WTC11 (cell line): ENCODE measurements around the gene ST3GAL5. TPM values are rescaled to one million over a fixed set of nuclear protein-coding genes. Genes with fewer than 3 reads are reported as not detected.

Experiments
- ATAC-seq: fragments of 200-7000 bp; cut with Tn5 transposase; 2 replicates; pipeline ENCODE4 v1.10.0; 2021; ENCODE audit warnings: mild to moderate bottlenecking, moderate library complexity
- CTCF ChIA-PET: fragments of 300-600 bp; sonication (Branson Sonifier 250); formaldehyde crosslinking; loops from one replicate; lab custom pipeline; 2021; ENCODE audit warnings: antibody characterized with exemption; lab: Charles Lee
- POLR2A ChIA-PET: fragments of 350-600 bp; sonication (Branson Sonifier 250); formaldehyde crosslinking; loops from one replicate; lab custom pipeline; 2021; ENCODE audit warnings: antibody characterized with exemption; lab: Charles Lee
- DNase-seq: peaks from one replicate; pipeline ENCODE4 v3.0.0; 2021; ENCODE audit warnings: low spot score
- H3K27ac Mint-ChIP-seq: 2 replicates; pipeline ENCODE4 v1.8.0; 2021; ENCODE audit warnings: mixed read lengths
- H3K27me3 Mint-ChIP-seq: 2 replicates; pipeline ENCODE4 v1.8.0; 2021; ENCODE audit warnings: low read depth, mild to moderate bottlenecking, moderate library complexity, mixed read lengths
- H3K36me3 Mint-ChIP-seq: 2 replicates; pipeline ENCODE4 v1.8.0; 2021; ENCODE audit warnings: mixed read lengths
- H3K4me1 Mint-ChIP-seq: 2 replicates; pipeline ENCODE4 v1.8.0; 2022; ENCODE audit warnings: mixed read lengths
- H3K4me3 Mint-ChIP-seq: 2 replicates; pipeline ENCODE4 v1.8.0; 2021; ENCODE audit warnings: mild to moderate bottlenecking, moderate library complexity, mixed read lengths
- H3K9me3 Mint-ChIP-seq: 2 replicates; pipeline ENCODE4 v1.8.0; 2021; ENCODE audit warnings: mixed read lengths
- FOXP1 ChIP-seq: sonication (generic); formaldehyde crosslinking; IDR thresholded peaks from 2 replicates; pipeline ENCODE4 v1.8.0; 2022; ENCODE audit warnings: missing genetic modification reagents, mild to moderate bottlenecking, moderate library complexity, borderline replicate concordance
- HMGA2 ChIP-seq: fragments of 250-450 bp; sonication (Bioruptor Pico); IDR thresholded peaks from 2 replicates; pipeline ENCODE4 v1.4.0; 2021; ENCODE audit warnings: mild to moderate bottlenecking, moderate library complexity
- IRF2 ChIP-seq: sonication (generic); formaldehyde crosslinking; IDR thresholded peaks from 2 replicates; pipeline ENCODE4 v1.8.0; 2022; ENCODE audit warnings: low read depth, missing genetic modification reagents, borderline replicate concordance
- TCF7 ChIP-seq: sonication (generic); formaldehyde crosslinking; IDR thresholded peaks from 2 replicates; pipeline ENCODE4 v1.8.0; 2022; ENCODE audit warnings: mild to moderate bottlenecking, low read depth, missing genetic modification reagents, moderate library complexity
- ZNF232 ChIP-seq: sonication (generic); formaldehyde crosslinking; IDR thresholded peaks from 2 replicates; pipeline ENCODE4 v1.8.0; 2022; ENCODE audit warnings: mild to moderate bottlenecking, missing genetic modification reagents
- ZNF396 ChIP-seq: fragments of 250-450 bp; sonication (Bioruptor Pico); IDR thresholded peaks from 2 replicates; pipeline ENCODE4 v1.8.0; 2021; ENCODE audit warnings: mild to moderate bottlenecking, moderate library complexity, borderline replicate concordance
- ZNF416 ChIP-seq: fragments of 250-450 bp; sonication (Bioruptor Pico); IDR thresholded peaks from 2 replicates; pipeline ENCODE4 v1.9.0; 2021; ENCODE audit warnings: mild to moderate bottlenecking, inconsistent platforms
- total RNA-seq: library from RNA; stranded (reverse); gene quantifications from 3 replicates; pipeline ENCODE4 v1.2.3, GENCODE V29; 2021
- TF ChIP-seq, protein P1 (sequence below): sonication (generic); formaldehyde crosslinking; IDR thresholded peaks from 2 replicates; pipeline ENCODE4 v1.8.0; 2022; ENCODE audit warnings: mild to moderate bottlenecking, missing genetic modification reagents
- TF ChIP-seq, protein P2 (sequence below): sonication (generic); formaldehyde crosslinking; IDR thresholded peaks from 2 replicates; pipeline ENCODE4 v1.8.0; 2022; ENCODE audit warnings: missing genetic modification reagents
- TF ChIP-seq, protein P3 (sequence below): sonication (generic); formaldehyde crosslinking; IDR thresholded peaks from 2 replicates; pipeline ENCODE4 v1.8.0; 2023; ENCODE audit warnings: missing genetic modification reagents, mild to moderate bottlenecking, borderline replicate concordance
- TF ChIP-seq, protein P4 (sequence below): sonication (generic); formaldehyde crosslinking; conservative IDR thresholded peaks from 2 replicates; pipeline ENCODE4 v1.8.1; 2022; ENCODE audit warnings: mild to moderate bottlenecking, missing genetic modification reagents
- TF ChIP-seq, protein P5 (sequence below): fragments of 200-600 bp; IDR thresholded peaks from 2 replicates; pipeline ENCODE4 v1.8.0; 2022; ENCODE audit warnings: antibody characterized with exemption

Gene ST3GAL5
- total RNA-seq, 1 experiment from 2014 or later: 5.9 TPM

DNA sequence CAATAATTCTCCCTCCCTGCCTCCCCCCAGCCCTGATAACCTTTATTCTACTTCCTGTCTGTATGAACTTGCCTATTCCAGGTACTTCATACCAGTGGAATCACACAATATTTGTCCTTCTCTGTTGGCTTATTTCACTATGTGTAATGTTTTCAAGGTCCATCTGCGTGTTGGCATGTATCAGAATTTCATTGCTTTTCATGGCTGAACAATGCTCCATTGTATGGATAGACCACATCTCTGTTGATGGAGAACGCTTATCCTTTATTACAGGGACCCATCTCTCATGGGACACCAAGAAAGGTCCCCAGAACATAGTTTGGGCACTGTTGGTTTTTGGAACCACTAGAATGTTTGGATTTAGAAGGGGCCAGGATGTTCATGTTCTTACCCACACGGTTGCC, 94.8 kb downstream of the ST3GAL5 start:
- CTCF ChIA-PET: interaction anchor here (1.7 to 2.3 kb wide), 2 partner anchors 20 to 65 kb away, joined by 5 to 13 read pairs; no protein-coding TSS in a partner anchor
- ATAC-seq (no peak), DNase-seq (no peak)
- no peak overlapping the region for H3K27ac Mint-ChIP-seq
- no peaks in the 10 kb centered on the region for H3K4me1 Mint-ChIP-seq
- TF ChIP-seq, protein P1, sequence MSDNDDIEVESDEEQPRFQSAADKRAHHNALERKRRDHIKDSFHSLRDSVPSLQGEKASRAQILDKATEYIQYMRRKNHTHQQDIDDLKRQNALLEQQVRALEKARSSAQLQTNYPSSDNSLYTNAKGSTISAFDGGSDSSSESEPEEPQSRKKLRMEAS (CRISPR knock-in tag): no peak
- TF ChIP-seq FOXP1 (CRISPR knock-in tag) (no peak), HMGA2 (no peak), ZNF416 (CRISPR knock-in tag) (no peak), ZNF232 (CRISPR knock-in tag) (no peak)
- TF ChIP-seq, protein P2, sequence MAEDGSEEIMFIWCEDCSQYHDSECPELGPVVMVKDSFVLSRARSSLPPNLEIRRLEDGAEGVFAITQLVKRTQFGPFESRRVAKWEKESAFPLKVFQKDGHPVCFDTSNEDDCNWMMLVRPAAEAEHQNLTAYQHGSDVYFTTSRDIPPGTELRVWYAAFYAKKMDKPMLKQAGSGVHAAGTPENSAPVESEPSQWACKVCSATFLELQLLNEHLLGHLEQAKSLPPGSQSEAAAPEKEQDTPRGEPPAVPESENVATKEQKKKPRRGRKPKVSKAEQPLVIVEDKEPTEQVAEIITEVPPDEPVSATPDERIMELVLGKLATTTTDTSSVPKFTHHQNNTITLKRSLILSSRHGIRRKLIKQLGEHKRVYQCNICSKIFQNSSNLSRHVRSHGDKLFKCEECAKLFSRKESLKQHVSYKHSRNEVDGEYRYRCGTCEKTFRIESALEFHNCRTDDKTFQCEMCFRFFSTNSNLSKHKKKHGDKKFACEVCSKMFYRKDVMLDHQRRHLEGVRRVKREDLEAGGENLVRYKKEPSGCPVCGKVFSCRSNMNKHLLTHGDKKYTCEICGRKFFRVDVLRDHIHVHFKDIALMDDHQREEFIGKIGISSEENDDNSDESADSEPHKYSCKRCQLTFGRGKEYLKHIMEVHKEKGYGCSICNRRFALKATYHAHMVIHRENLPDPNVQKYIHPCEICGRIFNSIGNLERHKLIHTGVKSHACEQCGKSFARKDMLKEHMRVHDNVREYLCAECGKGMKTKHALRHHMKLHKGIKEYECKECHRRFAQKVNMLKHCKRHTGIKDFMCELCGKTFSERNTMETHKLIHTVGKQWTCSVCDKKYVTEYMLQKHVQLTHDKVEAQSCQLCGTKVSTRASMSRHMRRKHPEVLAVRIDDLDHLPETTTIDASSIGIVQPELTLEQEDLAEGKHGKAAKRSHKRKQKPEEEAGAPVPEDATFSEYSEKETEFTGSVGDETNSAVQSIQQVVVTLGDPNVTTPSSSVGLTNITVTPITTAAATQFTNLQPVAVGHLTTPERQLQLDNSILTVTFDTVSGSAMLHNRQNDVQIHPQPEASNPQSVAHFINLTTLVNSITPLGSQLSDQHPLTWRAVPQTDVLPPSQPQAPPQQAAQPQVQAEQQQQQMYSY (CRISPR knock-in tag): no peak
- TF ChIP-seq, protein P3, sequence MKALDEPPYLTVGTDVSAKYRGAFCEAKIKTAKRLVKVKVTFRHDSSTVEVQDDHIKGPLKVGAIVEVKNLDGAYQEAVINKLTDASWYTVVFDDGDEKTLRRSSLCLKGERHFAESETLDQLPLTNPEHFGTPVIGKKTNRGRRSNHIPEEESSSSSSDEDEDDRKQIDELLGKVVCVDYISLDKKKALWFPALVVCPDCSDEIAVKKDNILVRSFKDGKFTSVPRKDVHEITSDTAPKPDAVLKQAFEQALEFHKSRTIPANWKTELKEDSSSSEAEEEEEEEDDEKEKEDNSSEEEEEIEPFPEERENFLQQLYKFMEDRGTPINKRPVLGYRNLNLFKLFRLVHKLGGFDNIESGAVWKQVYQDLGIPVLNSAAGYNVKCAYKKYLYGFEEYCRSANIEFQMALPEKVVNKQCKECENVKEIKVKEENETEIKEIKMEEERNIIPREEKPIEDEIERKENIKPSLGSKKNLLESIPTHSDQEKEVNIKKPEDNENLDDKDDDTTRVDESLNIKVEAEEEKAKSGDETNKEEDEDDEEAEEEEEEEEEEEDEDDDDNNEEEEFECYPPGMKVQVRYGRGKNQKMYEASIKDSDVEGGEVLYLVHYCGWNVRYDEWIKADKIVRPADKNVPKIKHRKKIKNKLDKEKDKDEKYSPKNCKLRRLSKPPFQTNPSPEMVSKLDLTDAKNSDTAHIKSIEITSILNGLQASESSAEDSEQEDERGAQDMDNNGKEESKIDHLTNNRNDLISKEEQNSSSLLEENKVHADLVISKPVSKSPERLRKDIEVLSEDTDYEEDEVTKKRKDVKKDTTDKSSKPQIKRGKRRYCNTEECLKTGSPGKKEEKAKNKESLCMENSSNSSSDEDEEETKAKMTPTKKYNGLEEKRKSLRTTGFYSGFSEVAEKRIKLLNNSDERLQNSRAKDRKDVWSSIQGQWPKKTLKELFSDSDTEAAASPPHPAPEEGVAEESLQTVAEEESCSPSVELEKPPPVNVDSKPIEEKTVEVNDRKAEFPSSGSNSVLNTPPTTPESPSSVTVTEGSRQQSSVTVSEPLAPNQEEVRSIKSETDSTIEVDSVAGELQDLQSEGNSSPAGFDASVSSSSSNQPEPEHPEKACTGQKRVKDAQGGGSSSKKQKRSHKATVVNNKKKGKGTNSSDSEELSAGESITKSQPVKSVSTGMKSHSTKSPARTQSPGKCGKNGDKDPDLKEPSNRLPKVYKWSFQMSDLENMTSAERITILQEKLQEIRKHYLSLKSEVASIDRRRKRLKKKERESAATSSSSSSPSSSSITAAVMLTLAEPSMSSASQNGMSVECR (CRISPR knock-in tag): no peak
- TF ChIP-seq, protein P4, sequence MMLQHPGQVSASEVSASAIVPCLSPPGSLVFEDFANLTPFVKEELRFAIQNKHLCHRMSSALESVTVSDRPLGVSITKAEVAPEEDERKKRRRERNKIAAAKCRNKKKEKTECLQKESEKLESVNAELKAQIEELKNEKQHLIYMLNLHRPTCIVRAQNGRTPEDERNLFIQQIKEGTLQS (CRISPR knock-in tag): no peak
- H3K4me3 Mint-ChIP-seq: no peak overlapping the region
- H3K36me3 Mint-ChIP-seq: no peaks in the 10 kb centered on the region
- POLR2A ChIA-PET: interaction anchor here (0.9 kb wide), 1 partner anchor 44 kb away, joined by 3 read pairs; no protein-coding TSS in a partner anchor
- H3K27me3 Mint-ChIP-seq: no peaks in the 10 kb centered on the region
- no peaks in the 10 kb centered on the region for H3K9me3 Mint-ChIP-seq

DNA sequence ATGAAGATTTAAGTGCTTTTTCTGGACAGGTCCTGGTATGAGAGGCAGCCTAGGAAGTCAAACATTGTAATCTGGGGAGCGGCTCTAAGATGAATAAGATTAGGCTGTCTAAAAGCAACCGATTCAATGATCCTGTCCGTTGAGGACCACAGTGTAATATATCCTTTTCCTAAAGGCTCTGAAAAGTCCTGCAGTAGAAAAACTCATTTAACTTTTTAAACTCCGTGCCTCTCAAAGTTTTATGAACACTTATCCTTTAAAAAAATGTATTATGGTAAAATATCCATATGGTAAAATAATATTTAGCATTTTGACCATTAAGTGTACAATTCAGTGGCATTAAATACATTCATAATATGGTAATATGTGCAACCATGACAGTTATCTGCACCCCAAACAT, 95.2 kb downstream of the ST3GAL5 start:
- H3K4me1 Mint-ChIP-seq: no peaks in the 10 kb centered on the region
- no peaks in the 10 kb centered on the region for H3K9me3 Mint-ChIP-seq
- TF ChIP-seq IRF2 (CRISPR knock-in tag) (no peak), ZNF396 (CRISPR knock-in tag) (no peak), TCF7 (CRISPR knock-in tag) (no peak)
- TF ChIP-seq, protein P5, sequence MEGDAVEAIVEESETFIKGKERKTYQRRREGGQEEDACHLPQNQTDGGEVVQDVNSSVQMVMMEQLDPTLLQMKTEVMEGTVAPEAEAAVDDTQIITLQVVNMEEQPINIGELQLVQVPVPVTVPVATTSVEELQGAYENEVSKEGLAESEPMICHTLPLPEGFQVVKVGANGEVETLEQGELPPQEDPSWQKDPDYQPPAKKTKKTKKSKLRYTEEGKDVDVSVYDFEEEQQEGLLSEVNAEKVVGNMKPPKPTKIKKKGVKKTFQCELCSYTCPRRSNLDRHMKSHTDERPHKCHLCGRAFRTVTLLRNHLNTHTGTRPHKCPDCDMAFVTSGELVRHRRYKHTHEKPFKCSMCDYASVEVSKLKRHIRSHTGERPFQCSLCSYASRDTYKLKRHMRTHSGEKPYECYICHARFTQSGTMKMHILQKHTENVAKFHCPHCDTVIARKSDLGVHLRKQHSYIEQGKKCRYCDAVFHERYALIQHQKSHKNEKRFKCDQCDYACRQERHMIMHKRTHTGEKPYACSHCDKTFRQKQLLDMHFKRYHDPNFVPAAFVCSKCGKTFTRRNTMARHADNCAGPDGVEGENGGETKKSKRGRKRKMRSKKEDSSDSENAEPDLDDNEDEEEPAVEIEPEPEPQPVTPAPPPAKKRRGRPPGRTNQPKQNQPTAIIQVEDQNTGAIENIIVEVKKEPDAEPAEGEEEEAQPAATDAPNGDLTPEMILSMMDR: no peak
- ChIA-PET CTCF (interaction anchor here (2.3 kb wide), 1 partner anchor 64 kb away, joined by 13 read pairs; no protein-coding TSS in a partner anchor), POLR2A (no interaction called here)
- H3K4me3 Mint-ChIP-seq: no peak overlapping the region
- no peaks in the 10 kb centered on the region for H3K27me3 Mint-ChIP-seq
- H3K27ac Mint-ChIP-seq: no peak overlapping the region
- DNase-seq: no peak
- H3K36me3 Mint-ChIP-seq: no peaks in the 10 kb centered on the region
- no peak for ATAC-seq
